Caco-2 (cell line): ENCODE data around the gene XPA. TPM values are rescaled to one million over a fixed set of nuclear protein-coding genes. Genes with fewer than 3 reads are reported as not detected.
A peak's percentile ranks its signal among the peaks of the same experiment; 100 is the strongest.

Source experiments
- BruUV-seq: library from RNA; stranded (reverse); fragments of 400-500 nt; replicated peaks from 2 replicates; lab custom pipeline; 2021; lab: Mats Ljungman, UMichigan
- CTCF ChIA-PET: fragments of 300-600 bp; sonication (Branson Sonifier 250); formaldehyde crosslinking; loops from one replicate; lab custom pipeline; 2022; ENCODE audit warnings: antibody characterized with exemption; lab: Charles Lee
- POLR2A ChIA-PET: fragments of 300-600 bp; sonication (Branson Sonifier 250); formaldehyde crosslinking; loops from one replicate; lab custom pipeline; 2022; ENCODE audit warnings: antibody characterized with exemption; lab: Charles Lee
- DNase-seq, 2 experiments: peaks; one replicate each; pipeline versions ENCODE4 v3.0.0 to v3.0.0-alpha.2; 2020 to 2022
- H3K27me3 ChIP-seq: replicated peaks from 2 replicates; pipeline ENCODE4 v1.6.0; 2011; ENCODE audit warnings: low read length; ENCODE audit not compliant: control insufficient read depth, insufficient read depth
- H3K36me3 ChIP-seq: 2 replicates; pipeline ENCODE4 v1.5.1; 2011; ENCODE audit warnings: low read length; ENCODE audit not compliant: control insufficient read depth, insufficient read depth
- H3K4me1 ChIP-seq: fragments of 250-450 bp; sonication (Bioruptor Pico); 2 replicates; pipeline ENCODE4 v1.5.1; 2020; ENCODE audit warnings: mild to moderate bottlenecking
- H3K4me3 ChIP-seq: 2 replicates; pipeline ENCODE4 v1.5.1; 2011; ENCODE audit warnings: low read depth, mild to moderate bottlenecking, control low read depth, low read length
- H3K9me3 ChIP-seq: fragments of 250-450 bp; sonication (Bioruptor Pico); 2 replicates; pipeline ENCODE4 v1.5.1; 2020; ENCODE audit warnings: mild to moderate bottlenecking, moderate library complexity
- H3K27ac Mint-ChIP-seq: one replicate; pipeline ENCODE4 v1.8.0; 2022; ENCODE audit warnings: mixed read lengths; ENCODE audit not compliant: unreplicated experiment
- H3K27me3 Mint-ChIP-seq: one replicate; pipeline ENCODE4 v1.8.0; 2022; ENCODE audit warnings: mixed read lengths; ENCODE audit not compliant: insufficient read depth, unreplicated experiment
- H3K36me3 Mint-ChIP-seq: one replicate; pipeline ENCODE4 v1.8.0; 2022; ENCODE audit warnings: mild to moderate bottlenecking, mixed read lengths; ENCODE audit not compliant: insufficient read depth, unreplicated experiment
- H3K4me1 Mint-ChIP-seq: one replicate; pipeline ENCODE4 v1.8.0; 2022; ENCODE audit warnings: low read depth, mixed read lengths; ENCODE audit not compliant: unreplicated experiment
- H3K4me3 Mint-ChIP-seq: one replicate; pipeline ENCODE4 v1.8.0; 2022; ENCODE audit warnings: mild to moderate bottlenecking, moderate library complexity, mixed read lengths; ENCODE audit not compliant: unreplicated experiment
- H3K9me3 Mint-ChIP-seq: one replicate; pipeline ENCODE4 v1.8.0; 2022; ENCODE audit warnings: mixed read lengths; ENCODE audit not compliant: unreplicated experiment
- intact Hi-C: fragments of 100-400 bp; cut with micrococcal nuclease; formaldehyde crosslinking; loops from one replicate; pipeline ENCODE4 v1.10.0; 2022; ENCODE audit not compliant: unreplicated experiment
- total RNA-seq: library from RNA; stranded (reverse); gene quantifications from 2 replicates; pipeline ENCODE4 v1.2.3, GENCODE V29; 2022
- TF ChIP-seq, protein P1 (sequence below), 2 experiments: fragments of 200-600 bp in 1 of 2; IDR thresholded peaks; 1 replicate in 1 of 2; 2 replicates in 1 of 2; pipeline versions ENCODE4 v1.5.1 to v1.8.0; 2011 to 2022; ENCODE audit warnings: antibody characterized with exemption in 1 of 2, control low read depth in 1 of 2, inconsistent platforms in 1 of 2, low read depth in 1 of 2, low read length in 1 of 2, mild to moderate bottlenecking in 1 of 2, moderate library complexity in 1 of 2; ENCODE audit not compliant: insufficient read depth in 1 of 2, severe bottlenecking in 1 of 2, unreplicated experiment in 1 of 2

The XPA gene
- total RNA-seq, 1 experiment from 2014 or later, result 18.8 TPM

DNA sequence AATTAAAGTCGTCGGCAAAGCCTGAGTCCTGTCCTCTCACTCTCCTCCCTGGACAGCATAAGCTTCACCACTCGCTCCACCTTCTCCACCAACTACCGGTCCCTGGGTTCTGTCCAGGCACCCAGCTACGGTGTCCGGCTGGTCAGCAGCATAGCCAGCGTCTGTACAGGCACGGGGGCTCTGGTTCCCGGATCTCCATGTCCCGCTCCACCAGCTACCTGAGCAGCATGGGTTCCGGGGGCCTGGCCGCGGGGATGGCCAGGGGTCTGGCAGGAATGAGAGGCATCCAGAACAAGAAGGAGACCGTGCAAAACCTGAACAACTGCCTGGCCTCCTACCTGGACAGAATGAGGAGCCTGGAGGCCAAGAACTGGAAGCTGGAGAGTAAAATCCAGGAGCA is 1.7 kb upstream of the XPA start:
- no peak overlapping the region for H3K4me3 ChIP-seq
- Mint-ChIP-seq H3K4me1 (peaks cover 44% of the 10 kb centered on the region), H3K36me3 (peaks cover 5% of the 10 kb centered on the region), H3K27me3 (no peaks in the 10 kb centered on the region), H3K9me3 (no peaks in the 10 kb centered on the region), H3K27ac (peak overlapping the region; percentile 25), H3K4me3 (no peak overlapping the region)
- no peaks in the 10 kb centered on the region for H3K36me3 ChIP-seq
- TF ChIP-seq, protein P1, sequence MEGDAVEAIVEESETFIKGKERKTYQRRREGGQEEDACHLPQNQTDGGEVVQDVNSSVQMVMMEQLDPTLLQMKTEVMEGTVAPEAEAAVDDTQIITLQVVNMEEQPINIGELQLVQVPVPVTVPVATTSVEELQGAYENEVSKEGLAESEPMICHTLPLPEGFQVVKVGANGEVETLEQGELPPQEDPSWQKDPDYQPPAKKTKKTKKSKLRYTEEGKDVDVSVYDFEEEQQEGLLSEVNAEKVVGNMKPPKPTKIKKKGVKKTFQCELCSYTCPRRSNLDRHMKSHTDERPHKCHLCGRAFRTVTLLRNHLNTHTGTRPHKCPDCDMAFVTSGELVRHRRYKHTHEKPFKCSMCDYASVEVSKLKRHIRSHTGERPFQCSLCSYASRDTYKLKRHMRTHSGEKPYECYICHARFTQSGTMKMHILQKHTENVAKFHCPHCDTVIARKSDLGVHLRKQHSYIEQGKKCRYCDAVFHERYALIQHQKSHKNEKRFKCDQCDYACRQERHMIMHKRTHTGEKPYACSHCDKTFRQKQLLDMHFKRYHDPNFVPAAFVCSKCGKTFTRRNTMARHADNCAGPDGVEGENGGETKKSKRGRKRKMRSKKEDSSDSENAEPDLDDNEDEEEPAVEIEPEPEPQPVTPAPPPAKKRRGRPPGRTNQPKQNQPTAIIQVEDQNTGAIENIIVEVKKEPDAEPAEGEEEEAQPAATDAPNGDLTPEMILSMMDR (IDR thresholded peaks at IDR 0.05; ENCODE audit: insufficient read depth in 1 of 2, low read depth in 1 of 2, low read length in 1 of 2, severe bottlenecking in 1 of 2, unreplicated experiment in 1 of 2), result no peak
- no peaks in the 10 kb centered on the region for H3K9me3 ChIP-seq
- H3K27me3 ChIP-seq, result no peaks in the 10 kb centered on the region
- CTCF ChIA-PET, result no interaction called here
- H3K4me1 ChIP-seq, result peaks cover 25% of the 10 kb centered on the region
- no peak for DNase-seq
- BruUV-seq, result no TSS peak
- intact Hi-C loops, result loop anchor here (5.0 kb wide), 1 partner anchor 203 kb away; no protein-coding TSS in a partner anchor
- POLR2A ChIA-PET, result interaction anchor here (0.6 kb wide), 1 partner anchor 1308 kb away, joined by 9 read pairs; no protein-coding TSS in a partner anchor

DNA sequence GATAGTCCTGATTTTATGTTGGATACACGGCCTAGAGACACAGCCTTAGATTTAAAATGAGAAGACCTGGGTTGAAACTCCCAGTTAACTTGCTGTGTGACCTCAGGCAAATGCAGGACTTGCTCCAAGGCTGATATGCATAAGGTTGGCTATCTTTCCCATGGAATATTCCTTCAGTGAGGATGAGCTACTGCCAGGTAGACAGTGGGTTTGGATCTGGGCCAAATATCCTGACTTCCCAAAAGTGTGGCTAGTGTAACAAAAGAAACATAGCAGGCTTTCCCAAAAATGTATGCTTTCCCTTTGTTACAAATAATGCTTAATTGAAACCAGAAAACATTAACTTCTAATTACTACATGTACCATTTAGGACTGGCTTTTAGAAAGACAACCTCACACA is 697 bp upstream of the XPA start:
- Histone ChIP-seq H3K9me3 (no peaks in the 10 kb centered on the region), H3K4me1 (peaks cover 17% of the 10 kb centered on the region), H3K4me3 (peak overlapping the region; percentile 25), H3K27me3 (no peaks in the 10 kb centered on the region), H3K36me3 (no peaks in the 10 kb centered on the region)
- Mint-ChIP-seq H3K36me3 (peaks cover 9% of the 10 kb centered on the region), H3K4me3 (peak overlapping the region; percentile 78), H3K27me3 (no peaks in the 10 kb centered on the region), H3K27ac (peak overlapping the region; percentile 68), H3K9me3 (no peaks in the 10 kb centered on the region), H3K4me1 (peaks cover 42% of the 10 kb centered on the region)
- DNase-seq, result no peak
- ChIA-PET CTCF (no interaction called here), POLR2A (interaction anchor here (1.0 to 1.8 kb wide), 3 partner anchors 65 to 285 kb away, joined by 6 to 12 read pairs (median 9); partner anchors contain the start of genes ANP32B, NCBP1, TRMO and TSTD2)
- BruUV-seq, result TSS peak; percentile 89
- intact Hi-C loops, result loop anchor here (2.0 to 5.0 kb wide), 2 partner anchors 65 to 204 kb away; partner anchors contain the start of genes NCBP1 and TSTD2
- TF ChIP-seq, protein P1 (IDR thresholded peaks at IDR 0.05; ENCODE audit: insufficient read depth in 1 of 2, low read depth in 1 of 2, low read length in 1 of 2, severe bottlenecking in 1 of 2, unreplicated experiment in 1 of 2), result no peak

DNA sequence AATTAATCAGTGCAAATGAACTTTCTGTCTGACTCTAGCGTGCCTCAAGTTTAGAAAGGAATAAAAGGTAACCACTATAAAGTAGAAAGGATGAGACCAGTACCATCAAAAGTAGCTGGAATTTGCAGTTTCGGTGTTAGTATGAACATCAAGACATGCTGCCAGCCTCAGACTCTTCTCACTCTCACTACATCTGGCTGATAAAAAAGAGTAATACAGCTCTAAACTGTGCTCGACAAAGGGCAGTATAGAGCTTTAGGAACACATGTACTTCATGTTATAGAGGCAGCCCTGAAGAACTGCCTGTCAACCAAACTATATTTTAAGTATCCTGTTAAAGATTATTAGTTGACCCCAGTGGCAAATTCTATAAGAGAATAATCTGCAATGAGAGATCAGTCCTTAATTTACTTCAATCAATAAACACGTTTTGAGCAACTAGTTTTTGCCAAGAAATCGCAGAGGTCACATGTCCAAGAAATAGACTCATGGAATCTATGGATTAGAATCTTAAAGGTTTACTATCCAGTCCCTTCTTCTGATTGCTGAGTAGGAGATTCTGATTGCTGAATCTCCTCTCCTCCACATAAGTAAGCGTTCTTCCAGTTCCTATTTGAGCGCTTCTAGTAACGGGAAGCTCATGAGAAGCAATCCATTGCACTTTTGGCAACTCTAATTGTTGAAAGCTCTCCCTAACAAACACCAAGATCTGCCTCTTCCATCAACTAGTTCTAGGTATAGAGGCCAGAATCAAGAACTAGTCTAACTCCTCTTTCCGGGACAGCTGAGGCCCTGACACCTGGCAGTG is 941 bp downstream of the XPA start:
- H3K27ac Mint-ChIP-seq, result peak overlapping the region; percentile 68
- ChIA-PET CTCF (interaction anchor here (0.5 to 1.5 kb wide), 7 partner anchors 63 to 328 kb away, joined by 3 to 4 read pairs (median 3); partner anchors contain the start of gene TSTD2), POLR2A (interaction anchor here (0.6 to 1.8 kb wide), 4 partner anchors 56 to 226 kb away, joined by 3 to 12 read pairs (median 4); partner anchors contain the start of genes NCBP1, TRMO and TSTD2)
- H3K9me3 Mint-ChIP-seq, result no peaks in the 10 kb centered on the region
- Histone ChIP-seq H3K27me3 (no peaks in the 10 kb centered on the region), H3K4me3 (peak overlapping the region; percentile 66), H3K36me3 (no peaks in the 10 kb centered on the region), H3K4me1 (peaks cover 14% of the 10 kb centered on the region; the same call in 1 of the 2 replicates), H3K9me3 (no peaks in the 10 kb centered on the region)
- H3K36me3 Mint-ChIP-seq, result peaks cover 11% of the 10 kb centered on the region
- TF ChIP-seq, protein P1 (IDR thresholded peaks at IDR 0.05; ENCODE audit: insufficient read depth in 1 of 2, low read depth in 1 of 2, low read length in 1 of 2, severe bottlenecking in 1 of 2, unreplicated experiment in 1 of 2), result no peak
- DNase-seq, result no peak
- intact Hi-C loops, result loop anchor here (2.0 to 5.0 kb wide), 2 partner anchors 63 to 206 kb away; partner anchors contain the start of genes NCBP1 and TSTD2
- H3K4me1 Mint-ChIP-seq, result peaks cover 41% of the 10 kb centered on the region
- TSS peak; percentile 25 for BruUV-seq
- H3K4me3 Mint-ChIP-seq, result peak overlapping the region; percentile 78
- H3K27me3 Mint-ChIP-seq, result no peaks in the 10 kb centered on the region
